Parathyroid adenoma (tissue), 2 donors: Measurements from ENCODE around the gene DIAPH1.
A peak's percentile ranks its signal among the peaks of the same experiment; 100 is the strongest.

Source experiments
- H2AFZ ChIP-seq: fragments of 300-600 bp; sonication (generic); one replicate; pipeline ENCODE4 v1.7.0; 2017; ENCODE audit warnings: antibody characterized with exemption, mild to moderate bottlenecking
- H3K27ac ChIP-seq: fragments of 300-600 bp; sonication (generic); one replicate; pipeline ENCODE4 v1.7.0; 2017
- H3K27me3 ChIP-seq: fragments of 300-600 bp; sonication (generic); one replicate; pipeline ENCODE4 v1.7.0; 2017; ENCODE audit warnings: low read length; ENCODE audit not compliant: control insufficient read depth, insufficient read depth
- H3K36me3 ChIP-seq: fragments of 300-600 bp; sonication (generic); one replicate; pipeline ENCODE4 v1.7.0; 2017; ENCODE audit warnings: low read length; ENCODE audit not compliant: control insufficient read depth, insufficient read depth
- H3K4me1 ChIP-seq: fragments of 300-600 bp; sonication (generic); one replicate; pipeline ENCODE4 v1.7.0; 2017; ENCODE audit warnings: control low read depth
- H3K4me2 ChIP-seq: fragments of 300-600 bp; sonication (generic); one replicate; pipeline ENCODE4 v1.7.0; 2017; ENCODE audit warnings: low read length
- H3K4me3 ChIP-seq: fragments of 300-600 bp; sonication (generic); one replicate; pipeline ENCODE4 v1.7.0; 2017; ENCODE audit warnings: low read depth, low read length
- H3K79me2 ChIP-seq: fragments of 300-600 bp; sonication (generic); one replicate; pipeline ENCODE4 v1.7.0; 2017; ENCODE audit warnings: control low read depth
- H3K9ac ChIP-seq: fragments of 300-600 bp; sonication (generic); one replicate; pipeline ENCODE4 v1.7.0; 2017; ENCODE audit warnings: mild to moderate bottlenecking
- H3K9me3 ChIP-seq: fragments of 300-600 bp; sonication (generic); one replicate; pipeline ENCODE4 v1.7.0; 2017; ENCODE audit warnings: low read length; ENCODE audit not compliant: control insufficient read depth
- CTCF ChIP-seq: fragments of 300-600 bp; sonication (generic); IDR thresholded peaks from one replicate; pipeline ENCODE4 v1.7.0; 2017; ENCODE audit warnings: antibody characterized with exemption, mild to moderate bottlenecking
- donor health status: primary hyperparathyroidism.

Gene DIAPH1

GRCh38 chr5:141640698-141641097 is 21.9 kb upstream of the DIAPH1 start:
- no peak for TF ChIP-seq CTCF
- Histone ChIP-seq H3K27ac (no peak overlapping the region), H3K4me1 (peaks cover 2% of the 10 kb centered on the region), H3K9me3 (no peaks in the 10 kb centered on the region), H3K36me3 (no peaks in the 10 kb centered on the region), H3K9ac (no peak overlapping the region), H3K27me3 (no peaks in the 10 kb centered on the region), H3K79me2 (peaks cover 9% of the 10 kb centered on the region), H2AFZ (no peak overlapping the region), H3K4me3 (no peak overlapping the region), H3K4me2 (no peak overlapping the region)

- Histone ChIP-seq H3K79me2 (peaks cover 12% of the 10 kb centered on the region), H3K4me2 (no peak overlapping the region), H3K27ac (no peak overlapping the region), H2AFZ (no peak overlapping the region), H3K36me3 (no peaks in the 10 kb centered on the region), H3K9me3 (no peaks in the 10 kb centered on the region), H3K27me3 (no peaks in the 10 kb centered on the region), H3K4me3 (no peak overlapping the region), H3K4me1 (peaks cover 3% of the 10 kb centered on the region), H3K9ac (no peak overlapping the region)
- TF ChIP-seq CTCF = no peak
Observed at GRCh38 chr5:141640051-141640415, 21.2 kb upstream of the DIAPH1 start.

GRCh38 chr5:141639357-141640050 is 20.7 kb upstream of the DIAPH1 start:
- Histone ChIP-seq H3K4me1 (peaks cover 6% of the 10 kb centered on the region), H3K4me2 (no peak overlapping the region), H3K36me3 (no peaks in the 10 kb centered on the region), H3K9me3 (no peaks in the 10 kb centered on the region), H3K9ac (no peak overlapping the region), H3K79me2 (peaks cover 17% of the 10 kb centered on the region), H2AFZ (no peak overlapping the region), H3K27me3 (no peaks in the 10 kb centered on the region), H3K4me3 (no peak overlapping the region), H3K27ac (peak overlapping the region; percentile 91)
- TF ChIP-seq CTCF = no peak

GRCh38 chr5:141638771-141639170 is 20.0 kb upstream of the DIAPH1 start:
- Histone ChIP-seq H3K79me2 (peaks cover 19% of the 10 kb centered on the region), H3K4me1 (peaks cover 6% of the 10 kb centered on the region), H3K27me3 (no peaks in the 10 kb centered on the region), H3K4me2 (no peak overlapping the region), H3K27ac (peak overlapping the region; percentile 91), H3K36me3 (no peaks in the 10 kb centered on the region), H3K9ac (no peak overlapping the region), H2AFZ (no peak overlapping the region), H3K4me3 (no peak overlapping the region), H3K9me3 (no peaks in the 10 kb centered on the region)
- TF ChIP-seq CTCF = no peak
